GM21825 (cell line): ENCODE data around the gene IRAK1.

Experiments
- ATAC-seq: cut with Tn5 transposase; IDR thresholded peaks from one replicate; pipeline ENCODE4 v1.9.1; 2021; ENCODE audit warnings: mild to moderate bottlenecking, moderate library complexity; ENCODE audit not compliant: unreplicated experiment

IRAK1 gene

GRCh38 chrX:153972368-153973126 lies 47.2 kb downstream of the IRAK1 start, which contains the start of gene TMEM187:
TSS of gene TMEM187 (plus strand) at chrX:153972754. CDS start at chrX:153982063, 9,309 bp downstream.
- ATAC-seq = peak; percentile 47

- peak; percentile 37 for ATAC-seq
Measured at GRCh38 chrX:153971450-153972367, 48.0 kb downstream of the IRAK1 start, which contains the start of gene HCFC1. TSS of gene HCFC1 (minus strand) at chrX:153971818. CDS start at chrX:153970840, 978 bp downstream.

DNA sequence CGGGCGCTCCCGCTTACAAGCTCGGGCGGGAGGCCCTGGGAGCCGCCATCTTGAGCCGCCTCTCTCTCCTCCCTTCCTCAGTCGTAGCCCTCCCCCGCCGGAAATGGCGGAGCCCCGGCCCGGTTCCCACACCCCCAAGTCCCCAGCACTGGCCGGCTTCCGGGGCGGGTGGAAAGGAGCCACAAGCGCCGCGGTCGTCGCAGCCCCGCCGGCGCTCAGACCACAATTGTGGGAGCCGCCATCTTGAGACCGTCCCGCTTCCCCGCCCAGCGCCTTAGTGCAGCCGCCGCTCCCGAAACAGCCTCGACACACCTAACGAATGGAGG lies 48.6 kb downstream of the IRAK1 start:
- peak; percentile 42 for ATAC-seq

GRCh38 chrX:153970357-153971123 lies 49.2 kb downstream of the IRAK1 start:
- ATAC-seq = peak; percentile 2

- no peak for ATAC-seq
Measured at GRCh38 chrX:153969904-153970356, 49.8 kb downstream of the IRAK1 start.

DNA sequence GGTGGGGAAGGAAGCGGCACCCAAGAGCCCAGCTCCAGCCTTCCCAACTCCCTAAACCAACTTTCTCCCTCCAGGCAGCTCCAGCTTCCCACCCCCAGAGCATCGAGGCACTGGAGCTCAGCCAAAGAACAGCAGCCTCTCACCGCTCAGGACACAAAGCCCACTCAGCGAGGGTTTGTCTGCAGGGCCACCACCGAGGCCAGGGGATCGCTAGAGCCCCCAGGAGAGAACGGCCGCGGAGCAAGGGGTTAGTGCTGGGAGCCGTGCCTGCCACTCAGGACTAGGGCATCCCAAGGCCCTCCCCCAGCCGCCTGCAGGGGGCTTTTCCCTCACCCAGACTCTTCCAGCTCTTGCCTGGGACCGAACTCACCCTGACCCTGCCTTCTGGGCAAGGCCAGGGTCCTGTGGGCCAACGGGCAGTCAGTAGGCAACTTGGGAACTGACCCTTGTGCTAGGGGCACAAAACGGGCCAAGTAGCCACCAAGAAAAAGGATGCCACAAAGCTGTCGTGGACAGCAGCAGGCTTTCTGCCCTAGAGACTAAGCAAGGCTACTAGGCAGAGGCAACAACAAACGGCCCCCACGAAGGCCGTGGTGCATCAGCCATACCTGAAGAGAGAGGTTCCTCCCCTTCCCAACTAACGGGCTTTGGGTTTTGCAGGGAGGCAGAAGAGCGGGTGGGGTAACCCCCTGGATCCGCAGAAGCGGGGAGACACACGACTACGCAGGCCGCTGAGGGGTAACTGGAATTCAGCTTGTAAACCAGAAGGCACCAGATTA lies 50.4 kb downstream of the IRAK1 start:
- ATAC-seq = no peak

DNA sequence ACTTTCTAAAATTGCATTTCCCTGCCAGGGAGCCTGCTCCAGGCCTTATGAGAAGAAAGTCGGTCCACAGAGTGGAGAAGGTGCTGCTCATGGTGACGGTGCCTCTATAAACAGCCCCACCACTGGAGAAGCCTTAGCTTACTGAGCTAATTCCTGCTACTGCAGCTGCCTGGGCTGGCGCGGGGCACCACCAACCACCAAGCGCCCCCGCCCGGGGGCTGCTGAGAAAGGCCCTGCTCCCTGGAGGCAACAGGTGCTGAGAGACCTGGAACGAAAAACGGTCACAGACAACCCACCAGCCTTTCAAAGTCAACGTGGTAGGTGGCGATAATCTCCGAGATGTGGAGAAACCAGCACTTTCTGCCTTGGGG lies 51.0 kb downstream of the IRAK1 start:
- ATAC-seq = no peak

GRCh38 chrX:153968255-153968654 lies 51.4 kb downstream of the IRAK1 start:
- ATAC-seq = no peak

- no peak for ATAC-seq
Measured at GRCh38 chrX:153967536-153968224, 52.0 kb downstream of the IRAK1 start.

- no peak for ATAC-seq
Measured at GRCh38 chrX:153966841-153967535, 52.7 kb downstream of the IRAK1 start.

DNA sequence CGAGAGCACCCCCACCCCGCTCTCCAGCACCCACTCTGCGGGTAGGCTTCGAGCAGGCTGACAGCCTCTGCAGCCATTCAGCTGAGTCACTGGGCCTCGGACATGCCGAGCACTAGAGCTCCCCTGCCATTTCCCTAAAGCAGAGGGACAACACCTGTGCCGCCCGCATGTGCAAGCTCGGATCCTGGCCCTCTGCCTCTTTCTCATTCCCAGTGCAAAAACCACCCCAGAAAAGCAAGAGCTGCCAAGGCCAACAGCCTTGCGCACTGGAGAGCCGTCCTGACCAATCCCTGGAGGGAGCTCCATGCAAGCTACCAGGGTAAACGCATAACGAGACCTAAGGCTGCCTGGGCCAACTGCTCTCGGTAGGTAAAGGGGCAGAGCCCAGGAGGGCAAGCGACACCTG lies 53.4 kb downstream of the IRAK1 start:
- ATAC-seq = no peak

DNA sequence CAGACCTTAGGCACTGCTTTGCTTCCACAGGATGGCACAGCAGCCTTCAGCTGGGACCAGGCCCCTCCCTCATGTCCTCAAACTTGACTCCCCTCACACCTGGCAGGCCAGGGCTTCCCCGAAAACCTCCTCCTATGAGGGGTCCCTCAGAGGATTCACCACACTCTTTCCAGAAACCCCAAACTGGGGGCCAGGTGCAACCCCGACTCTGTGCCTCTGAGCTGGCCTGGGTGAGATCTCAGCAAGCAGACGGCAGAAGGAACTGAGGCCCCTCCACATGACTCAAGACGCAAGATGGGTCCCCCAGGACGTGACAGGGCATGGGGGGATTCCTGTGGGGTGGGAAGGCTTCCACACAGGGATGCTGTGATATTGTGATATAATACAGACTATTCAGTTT lies 54.3 kb downstream of the IRAK1 start:
- no peak for ATAC-seq

DNA sequence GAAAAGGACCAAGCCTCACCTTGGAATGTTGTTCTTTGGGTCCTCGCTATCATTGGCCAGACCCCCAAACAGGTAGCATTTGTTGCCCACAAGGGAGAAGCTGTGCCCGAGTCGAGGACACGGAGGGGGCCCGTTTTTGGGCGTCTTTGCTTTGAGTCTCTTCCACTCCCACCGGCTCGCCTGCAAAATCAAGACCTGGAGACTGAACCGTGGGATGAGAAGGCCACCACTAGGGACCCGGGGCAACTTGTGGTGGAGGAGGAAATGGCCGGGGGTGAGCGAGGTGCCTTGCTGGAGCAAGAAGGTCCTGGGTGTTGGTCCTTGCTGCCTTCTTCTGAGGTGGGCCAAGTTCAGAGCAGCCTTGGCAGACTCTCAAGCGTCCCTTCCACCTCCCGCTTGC lies 55.6 kb downstream of the IRAK1 start:
- no peak for ATAC-seq

GRCh38 chrX:153963546-153963945 lies 56.2 kb downstream of the IRAK1 start:
- no peak for ATAC-seq

DNA sequence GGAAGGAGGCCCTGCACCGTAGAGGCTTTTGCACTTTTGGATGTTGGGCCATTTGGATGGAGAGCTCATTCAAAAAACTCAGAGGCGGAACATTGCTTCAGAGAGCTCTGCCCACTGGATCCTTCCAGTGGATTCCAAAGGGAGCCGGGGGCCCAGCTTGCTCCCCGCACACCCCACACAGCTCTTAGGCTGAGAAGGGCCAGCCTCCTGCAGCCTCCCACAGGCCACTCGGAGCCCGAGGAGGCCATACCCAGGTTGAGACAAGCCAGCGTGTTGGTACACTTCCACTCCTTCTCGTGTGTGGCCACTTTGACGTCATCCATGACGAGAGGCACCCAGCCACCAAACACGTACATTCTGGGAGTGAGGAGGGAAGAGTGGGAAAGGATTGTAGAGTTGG lies 58.4 kb downstream of the IRAK1 start:
- ATAC-seq = no peak

DNA sequence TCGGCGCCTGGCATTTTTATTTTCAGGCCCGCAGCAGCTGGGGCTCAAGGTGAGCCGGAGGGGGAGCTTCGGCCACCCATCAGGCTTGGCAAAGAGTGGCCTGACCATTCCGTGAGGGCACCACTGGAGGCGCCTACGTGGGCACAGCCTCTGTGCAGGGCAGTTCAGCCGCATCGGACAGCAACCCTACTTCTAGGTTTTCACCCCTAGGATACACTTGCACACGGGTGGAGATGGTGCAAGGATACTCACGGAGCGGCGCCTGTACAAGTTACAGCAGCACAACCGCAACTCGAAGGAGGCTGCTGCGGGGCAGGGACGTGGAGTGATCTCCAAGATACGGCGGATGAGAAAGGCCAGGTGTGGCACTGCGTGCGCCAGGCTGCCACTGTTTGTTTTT lies 58.9 kb downstream of the IRAK1 start:
- no peak for ATAC-seq
